K562 (cell line): Measurements from ENCODE around the gene NUBP2. TPM values are rescaled to one million over a fixed set of nuclear protein-coding genes. Genes with fewer than 3 reads are reported as not detected.

Source experiments
- CC2D1A ChIP-seq: fragments of 450-650 bp; IDR thresholded peaks from 2 replicates; pipeline ENCODE4 v1.6.1; 2017; ENCODE audit warnings: mild to moderate bottlenecking
- FOXJ2 ChIP-seq: fragments of 200-800 bp; sonication (Bioruptor generic); IDR thresholded peaks from 2 replicates; pipeline ENCODE4 v1.6.1; 2016; ENCODE audit warnings: missing genetic modification characterization, missing compliant biosample characterization
- KDM4B ChIP-seq, 2 experiments: fragments of 450-650 bp in 1 of 2; sonication (generic) in 1 of 2; IDR thresholded peaks; 2 replicates each; pipeline ENCODE4 v1.6.1; 2016 to 2017; ENCODE audit warnings: borderline replicate concordance in 2 of 2, antibody characterized with exemption in 1 of 2, low read depth in 1 of 2, mild to moderate bottlenecking in 1 of 2
- KLF16 ChIP-seq: IDR thresholded peaks from 2 replicates; pipeline ENCODE4 v1.6.1; 2016; ENCODE audit warnings: antibody characterized with exemption
- NUFIP1 ChIP-seq: fragments of 450-650 bp; IDR thresholded peaks from 2 replicates; pipeline ENCODE4 v1.6.1; 2018; ENCODE audit not compliant: partially characterized antibody
- PHB2 ChIP-seq: fragments of 450-650 bp; IDR thresholded peaks from 2 replicates; pipeline ENCODE4 v1.6.1; 2017; ENCODE audit warnings: low read depth
- RBM25 ChIP-seq: fragments of 200-400 bp; formaldehyde crosslinking; IDR thresholded peaks from 2 replicates; pipeline ENCODE4 v1.6.1; 2018; ENCODE audit warnings: low read length, low read depth, moderate library complexity; ENCODE audit not compliant: severe bottlenecking
- RHOXF2B ChIP-seq: fragments of 250-450 bp; sonication (Bioruptor Pico); conservative IDR thresholded peaks from 2 replicates; pipeline ENCODE4 v1.5.1; 2021
- SAP30 ChIP-seq: fragments of 200-600 bp; sonication (generic); IDR thresholded peaks from 2 replicates; pipeline ENCODE4 v1.6.1; 2012; ENCODE audit warnings: borderline replicate concordance, low read depth, mild to moderate bottlenecking, moderate library complexity, low read length, control low read depth, inconsistent platforms; ENCODE audit not compliant: insufficient read depth, poor library complexity, severe bottlenecking
- TFAM ChIP-seq: fragments of 250-450 bp; sonication (Bioruptor Pico); conservative IDR thresholded peaks from 2 replicates; pipeline ENCODE4 v1.5.0; 2021; ENCODE audit warnings: mild to moderate bottlenecking, moderate library complexity
- THRAP3 ChIP-seq: fragments of 450-650 bp; IDR thresholded peaks from 2 replicates; pipeline ENCODE4 v1.6.1; 2016; ENCODE audit warnings: mild to moderate bottlenecking, inconsistent platforms, borderline replicate concordance
- ZNF24 ChIP-seq: fragments of 450-650 bp; IDR thresholded peaks from 2 replicates; pipeline ENCODE4 v1.6.1; 2016
- polyA plus RNA-seq, 8 experiments: library from polyadenylated mRNA; depleted of rRNA in 4 of 8; stranded (reverse) in 5 of 8; unstranded in 3 of 8; fragments of >200 nt; fragmentation: Nextera tagmentation in 2 of 8; fragmentation: Illumina TruSeq in 1 of 8; extraction: Ambion mirVana in 2 of 8; extraction: Trizol in 1 of 8; gene quantifications; 2 replicates each; pipeline versions ENCODE4 v1.2.1 to v1.2.3, GENCODE V29; 2011 to 2014; ENCODE audit warnings: inconsistent platforms in 1 of 8, missing spikeins in 1 of 8
- total RNA-seq, 7 experiments: library from RNA; depleted of rRNA in 6 of 7; stranded (reverse); fragments of >200 nt in 6 of 7; fragmentation: Illumina TruSeq in 2 of 7; extraction: Trizol in 2 of 7; gene quantifications; 2 replicates each; pipeline versions ENCODE4 v1.2.1 to v1.2.3, GENCODE V29; 2011 to 2021; ENCODE audit warnings: low replicate concordance in 1 of 7
- TF ChIP-seq, protein P1 (sequence below): fragments of 250-450 bp; sonication (Bioruptor Pico); IDR thresholded peaks from 2 replicates; pipeline ENCODE4 v1.4.0; 2020
- TF ChIP-seq, protein P2 (sequence below): fragments of 250-450 bp; sonication (Bioruptor Pico); IDR thresholded peaks from 2 replicates; pipeline ENCODE4 v1.4.0; 2020; ENCODE audit warnings: mild to moderate bottlenecking
- TF ChIP-seq, protein P3 (sequence below), 2 experiments: IDR thresholded peaks in 1 of 2; conservative IDR thresholded peaks in 1 of 2; 2 replicates each; pipeline ENCODE4 v1.6.1; 2016; ENCODE audit warnings: low read depth in 2 of 2, mild to moderate bottlenecking in 1 of 2, missing compliant biosample characterization in 1 of 2, missing genetic modification characterization in 1 of 2, moderate library complexity in 1 of 2
- TF ChIP-seq, protein P4 (sequence below), 2 experiments: fragments of 450-650 bp in 1 of 2; IDR thresholded peaks; 2 replicates each; pipeline ENCODE4 v1.6.1; 2011 to 2017; ENCODE audit warnings: low read depth in 2 of 2, antibody characterized with exemption in 1 of 2, borderline replicate concordance in 1 of 2, low read length in 1 of 2, mild to moderate bottlenecking in 1 of 2, mixed read lengths in 1 of 2; ENCODE audit not compliant: control insufficient read depth in 1 of 2

Gene NUBP2
- total and polyA plus RNA-seq, 9 of the 15 experiments (the other 6 are each of a cell fraction or from before 2014, with no cell fraction given): 1.8 to 115 (median 24.0) TPM

DNA sequence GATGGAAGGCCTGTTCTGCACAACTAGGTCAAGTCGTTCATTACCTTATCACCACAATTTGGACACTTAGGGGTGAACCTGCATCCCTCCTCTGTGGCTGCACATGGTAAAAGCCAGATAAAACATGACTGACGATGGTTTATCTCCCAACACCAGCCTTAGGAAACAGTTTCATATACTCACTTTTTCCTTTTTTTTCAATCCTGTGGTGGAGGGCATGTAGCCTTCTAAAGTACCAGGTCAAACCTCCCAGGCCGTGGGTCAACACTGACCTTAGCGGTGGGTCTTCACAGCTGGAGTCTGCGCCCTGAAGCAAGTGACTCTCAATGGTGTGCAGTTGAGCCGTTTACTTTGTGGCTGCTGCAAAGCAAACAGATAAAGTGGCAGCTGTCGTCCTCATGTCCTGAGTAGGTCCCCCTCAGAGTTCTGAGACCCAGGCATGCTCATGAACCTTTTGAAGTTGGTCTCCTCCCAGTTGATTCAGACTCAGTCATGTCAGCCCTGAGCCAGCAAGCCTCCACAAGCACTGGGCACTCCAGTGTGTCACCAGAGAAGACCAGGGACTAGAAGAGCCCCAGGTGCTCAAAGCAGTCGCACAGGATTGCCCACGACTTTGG, 50.2 kb downstream of the NUBP2 start (continued):
- TF ChIP-seq, protein P1, sequence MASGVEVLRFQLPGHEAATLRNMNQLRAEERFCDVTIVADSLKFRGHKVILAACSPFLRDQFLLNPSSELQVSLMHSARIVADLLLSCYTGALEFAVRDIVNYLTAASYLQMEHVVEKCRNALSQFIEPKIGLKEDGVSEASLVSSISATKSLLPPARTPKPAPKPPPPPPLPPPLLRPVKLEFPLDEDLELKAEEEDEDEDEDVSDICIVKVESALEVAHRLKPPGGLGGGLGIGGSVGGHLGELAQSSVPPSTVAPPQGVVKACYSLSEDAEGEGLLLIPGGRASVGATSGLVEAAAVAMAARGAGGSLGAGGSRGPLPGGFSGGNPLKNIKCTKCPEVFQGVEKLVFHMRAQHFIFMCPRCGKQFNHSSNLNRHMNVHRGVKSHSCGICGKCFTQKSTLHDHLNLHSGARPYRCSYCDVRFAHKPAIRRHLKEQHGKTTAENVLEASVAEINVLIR (CRISPR knock-in tag): peak; percentile 52; the same call in 1 of the 2 replicates
- no peak for TF ChIP-seq SAP30
- TF ChIP-seq RHOXF2B (CRISPR knock-in tag): no peak
- TF ChIP-seq KLF16: peak; percentile 98
- peak; percentile 96 for TF ChIP-seq PHB2
- TF ChIP-seq, protein P2, sequence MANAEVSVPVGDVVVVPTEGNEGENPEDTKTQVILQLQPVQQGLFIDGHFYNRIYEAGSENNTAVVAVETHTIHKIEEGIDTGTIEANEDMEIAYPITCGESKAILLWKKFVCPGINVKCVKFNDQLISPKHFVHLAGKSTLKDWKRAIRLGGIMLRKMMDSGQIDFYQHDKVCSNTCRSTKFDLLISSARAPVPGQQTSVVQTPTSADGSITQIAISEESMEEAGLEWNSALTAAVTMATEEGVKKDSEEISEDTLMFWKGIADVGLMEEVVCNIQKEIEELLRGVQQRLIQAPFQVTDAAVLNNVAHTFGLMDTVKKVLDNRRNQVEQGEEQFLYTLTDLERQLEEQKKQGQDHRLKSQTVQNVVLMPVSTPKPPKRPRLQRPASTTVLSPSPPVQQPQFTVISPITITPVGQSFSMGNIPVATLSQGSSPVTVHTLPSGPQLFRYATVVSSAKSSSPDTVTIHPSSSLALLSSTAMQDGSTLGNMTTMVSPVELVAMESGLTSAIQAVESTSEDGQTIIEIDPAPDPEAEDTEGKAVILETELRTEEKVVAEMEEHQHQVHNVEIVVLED (CRISPR knock-in tag): 0 out of 2 replicates have a peak, but pooled peaks have one; percentile 10
- TF ChIP-seq ZNF24: peak; percentile 43; the same call in 1 of the 2 replicates
- TF ChIP-seq, protein P3, sequence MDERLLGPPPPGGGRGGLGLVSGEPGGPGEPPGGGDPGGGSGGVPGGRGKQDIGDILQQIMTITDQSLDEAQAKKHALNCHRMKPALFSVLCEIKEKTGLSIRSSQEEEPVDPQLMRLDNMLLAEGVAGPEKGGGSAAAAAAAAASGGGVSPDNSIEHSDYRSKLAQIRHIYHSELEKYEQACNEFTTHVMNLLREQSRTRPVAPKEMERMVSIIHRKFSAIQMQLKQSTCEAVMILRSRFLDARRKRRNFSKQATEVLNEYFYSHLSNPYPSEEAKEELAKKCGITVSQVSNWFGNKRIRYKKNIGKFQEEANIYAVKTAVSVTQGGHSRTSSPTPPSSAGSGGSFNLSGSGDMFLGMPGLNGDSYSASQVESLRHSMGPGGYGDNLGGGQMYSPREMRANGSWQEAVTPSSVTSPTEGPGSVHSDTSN (CRISPR knock-in tag; IDR thresholded peaks at IDR 0.05; ENCODE audit: low read depth): no peak
- TF ChIP-seq, protein P3 (tag; conservative IDR thresholded peaks at IDR 0.05; ENCODE audit: low read depth): peak; percentile 75; the same call in 1 of the 2 replicates
- no peak for TF ChIP-seq RBM25
- no peak for TF ChIP-seq FOXJ2 (tag)
- TF ChIP-seq CC2D1A: peak; percentile 93; the same call in 1 of the 2 replicates
- TF ChIP-seq KDM4B (IDR thresholded peaks at IDR 0.05; ENCODE audit: borderline replicate concordance in 2 of 2, low read depth in 1 of 2): no peak
- TF ChIP-seq NUFIP1: peak; percentile 46
- TF ChIP-seq THRAP3: no peak
- TF ChIP-seq, protein P4, sequence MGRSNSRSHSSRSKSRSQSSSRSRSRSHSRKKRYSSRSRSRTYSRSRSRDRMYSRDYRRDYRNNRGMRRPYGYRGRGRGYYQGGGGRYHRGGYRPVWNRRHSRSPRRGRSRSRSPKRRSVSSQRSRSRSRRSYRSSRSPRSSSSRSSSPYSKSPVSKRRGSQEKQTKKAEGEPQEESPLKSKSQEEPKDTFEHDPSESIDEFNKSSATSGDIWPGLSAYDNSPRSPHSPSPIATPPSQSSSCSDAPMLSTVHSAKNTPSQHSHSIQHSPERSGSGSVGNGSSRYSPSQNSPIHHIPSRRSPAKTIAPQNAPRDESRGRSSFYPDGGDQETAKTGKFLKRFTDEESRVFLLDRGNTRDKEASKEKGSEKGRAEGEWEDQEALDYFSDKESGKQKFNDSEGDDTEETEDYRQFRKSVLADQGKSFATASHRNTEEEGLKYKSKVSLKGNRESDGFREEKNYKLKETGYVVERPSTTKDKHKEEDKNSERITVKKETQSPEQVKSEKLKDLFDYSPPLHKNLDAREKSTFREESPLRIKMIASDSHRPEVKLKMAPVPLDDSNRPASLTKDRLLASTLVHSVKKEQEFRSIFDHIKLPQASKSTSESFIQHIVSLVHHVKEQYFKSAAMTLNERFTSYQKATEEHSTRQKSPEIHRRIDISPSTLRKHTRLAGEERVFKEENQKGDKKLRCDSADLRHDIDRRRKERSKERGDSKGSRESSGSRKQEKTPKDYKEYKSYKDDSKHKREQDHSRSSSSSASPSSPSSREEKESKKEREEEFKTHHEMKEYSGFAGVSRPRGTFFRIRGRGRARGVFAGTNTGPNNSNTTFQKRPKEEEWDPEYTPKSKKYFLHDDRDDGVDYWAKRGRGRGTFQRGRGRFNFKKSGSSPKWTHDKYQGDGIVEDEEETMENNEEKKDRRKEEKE (IDR thresholded peaks at IDR 0.05; ENCODE audit: borderline replicate concordance in 1 of 2, control insufficient read depth in 1 of 2, low read depth in 2 of 2, low read length in 1 of 2): no peak
- no peak for TF ChIP-seq TFAM (CRISPR knock-in tag)
